D341Med (cell line): ENCODE measurements around the gene INPP5A.
"Not testable (repeated sequence)": the region's sequence is repeated elsewhere in the genome, so short reads cannot be mapped to it uniquely, and the experiment has no call there.

Source experiments
- DNase-seq: peaks from one replicate; pipeline ENCODE4 v3.0.0; 2012; ENCODE audit warnings: low spot score

The INPP5A gene

GRCh38 chr10:132550366-132551092 is 12.9 kb downstream of the INPP5A start:
- DNase-seq: no peak

GRCh38 chr10:132551093-132551807 is 13.7 kb downstream of the INPP5A start:
- no peak for DNase-seq

- DNase-seq: no peak
These were observed 14.2 kb downstream of the INPP5A start for GRCh38 chr10:132551808-132552130.

GRCh38 chr10:132552635-132553034 is 15.0 kb downstream of the INPP5A start:
- not testable (repeated sequence) for DNase-seq

- not testable (repeated sequence) for DNase-seq
These were observed 16.0 kb downstream of the INPP5A start for GRCh38 chr10:132553568-132553967.

GRCh38 chr10:132554053-132554990 is 16.7 kb downstream of the INPP5A start:
- DNase-seq: no peak

GRCh38 chr10:132554991-132555647 is 17.5 kb downstream of the INPP5A start:
- no peak for DNase-seq

GRCh38 chr10:132555648-132556575 is 18.3 kb downstream of the INPP5A start:
- no peak for DNase-seq

- DNase-seq: no peak
These were observed 19.4 kb downstream of the INPP5A start for GRCh38 chr10:132556994-132557441.

GRCh38 chr10:132557696-132558515 is 20.3 kb downstream of the INPP5A start:
- no peak for DNase-seq

GRCh38 chr10:132558516-132559413 is 21.2 kb downstream of the INPP5A start:
- DNase-seq: no peak

GRCh38 chr10:132559538-132559937 is 22.0 kb downstream of the INPP5A start:
- no peak for DNase-seq

GRCh38 chr10:132560241-132560731 is 22.7 kb downstream of the INPP5A start:
- DNase-seq: no peak

- no peak for DNase-seq
These were observed 24.8 kb downstream of the INPP5A start for GRCh38 chr10:132562177-132562915.

- no peak for DNase-seq
These were observed 25.4 kb downstream of the INPP5A start for GRCh38 chr10:132562916-132563456.

GRCh38 chr10:132563485-132564248 is 26.1 kb downstream of the INPP5A start:
- no peak for DNase-seq

GRCh38 chr10:132564249-132564605 is 26.6 kb downstream of the INPP5A start:
- no peak for DNase-seq
